ENCODE measurements around the gene HSD17B7. TPM values are rescaled to one million over a fixed set of nuclear protein-coding genes. Genes with fewer than 3 reads are reported as not detected.

Gene HSD17B7
- total RNA-seq, 4 donors from 2014 or later = 6.8 to 11.3 (median 9.7) TPM

DNA sequence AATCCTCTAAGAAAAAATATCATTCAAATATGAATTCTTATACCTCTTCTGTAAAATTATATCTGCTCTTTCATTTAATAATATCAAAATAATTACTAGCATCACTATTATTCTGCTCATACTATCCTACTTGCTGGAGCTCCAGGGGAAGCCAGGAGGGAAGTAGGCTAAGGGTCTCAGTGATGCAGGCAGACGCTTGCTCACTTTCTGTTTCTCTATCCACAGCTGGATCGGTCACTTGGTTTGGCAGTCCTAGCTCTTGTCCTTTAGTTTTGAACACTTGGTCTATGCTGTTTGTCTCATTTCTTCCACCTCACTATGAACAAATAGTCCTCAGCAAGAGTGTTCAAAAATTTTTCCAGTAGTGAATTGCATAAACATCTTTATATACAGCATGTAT is 59.2 kb downstream of the HSD17B7 start:
- no peaks in the 10 kb centered on the region for H3K27me3 ChIP-seq
- no peak overlapping the region for H3K4me3 ChIP-seq
- TF ChIP-seq POLR2AphosphoS5 (IDR thresholded peaks at IDR 0.05) (no peak), EP300 (IDR thresholded peaks at IDR 0.05) (no peak), POLR2A (IDR thresholded peaks at IDR 0.05) (no peak)
- TF ChIP-seq, protein P1, sequence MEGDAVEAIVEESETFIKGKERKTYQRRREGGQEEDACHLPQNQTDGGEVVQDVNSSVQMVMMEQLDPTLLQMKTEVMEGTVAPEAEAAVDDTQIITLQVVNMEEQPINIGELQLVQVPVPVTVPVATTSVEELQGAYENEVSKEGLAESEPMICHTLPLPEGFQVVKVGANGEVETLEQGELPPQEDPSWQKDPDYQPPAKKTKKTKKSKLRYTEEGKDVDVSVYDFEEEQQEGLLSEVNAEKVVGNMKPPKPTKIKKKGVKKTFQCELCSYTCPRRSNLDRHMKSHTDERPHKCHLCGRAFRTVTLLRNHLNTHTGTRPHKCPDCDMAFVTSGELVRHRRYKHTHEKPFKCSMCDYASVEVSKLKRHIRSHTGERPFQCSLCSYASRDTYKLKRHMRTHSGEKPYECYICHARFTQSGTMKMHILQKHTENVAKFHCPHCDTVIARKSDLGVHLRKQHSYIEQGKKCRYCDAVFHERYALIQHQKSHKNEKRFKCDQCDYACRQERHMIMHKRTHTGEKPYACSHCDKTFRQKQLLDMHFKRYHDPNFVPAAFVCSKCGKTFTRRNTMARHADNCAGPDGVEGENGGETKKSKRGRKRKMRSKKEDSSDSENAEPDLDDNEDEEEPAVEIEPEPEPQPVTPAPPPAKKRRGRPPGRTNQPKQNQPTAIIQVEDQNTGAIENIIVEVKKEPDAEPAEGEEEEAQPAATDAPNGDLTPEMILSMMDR (IDR thresholded peaks at IDR 0.05) = no peak
- no peaks in the 10 kb centered on the region for H3K36me3 ChIP-seq
- 70 to 93% methylated on average over 2 of the region's 2 CpGs for WGBS, 2 donors (ENCODE audit: low coverage in 1 of 2)
- H3K4me1 ChIP-seq = no peaks in the 10 kb centered on the region
- ATAC-seq = no peak
- no peak overlapping the region for H3K27ac ChIP-seq
- no peaks in the 10 kb centered on the region for H3K9me3 ChIP-seq

DNA sequence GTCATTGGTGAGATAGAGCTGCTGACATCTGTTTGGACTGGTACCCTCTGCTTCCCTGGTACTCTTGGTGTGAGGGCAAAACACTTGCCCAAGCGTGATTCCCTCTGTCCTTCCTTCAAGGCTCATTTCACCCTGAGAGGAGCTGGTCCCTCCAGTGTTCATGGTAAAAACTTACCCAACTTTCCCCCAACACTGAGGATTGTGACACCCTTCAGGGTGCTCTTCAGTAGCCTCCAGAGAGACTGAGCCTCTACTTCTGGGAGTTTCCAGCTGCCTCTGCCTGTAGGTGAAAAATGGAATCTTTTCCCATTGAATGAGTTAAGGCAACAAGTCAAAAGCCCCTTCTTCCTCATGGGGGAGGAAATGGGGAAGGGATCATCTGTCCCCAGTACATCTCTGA is 60.8 kb downstream of the HSD17B7 start:
- Histone ChIP-seq H3K36me3 (no peaks in the 10 kb centered on the region), H3K4me3 (no peak overlapping the region), H3K9me3 (no peaks in the 10 kb centered on the region), H3K27me3 (no peaks in the 10 kb centered on the region), H3K4me1 (peaks cover 0 to 4% (median 0%) of the 10 kb centered on the region in 3 donors), H3K27ac (no peak overlapping the region)
- no CpG with 5 or more reads among the region's 1 CpG for WGBS, 2 donors (ENCODE audit: low coverage in 1 of 2)
- TF ChIP-seq EP300 (IDR thresholded peaks at IDR 0.05) (no peak), POLR2AphosphoS5 (IDR thresholded peaks at IDR 0.05) (no peak), POLR2A (IDR thresholded peaks at IDR 0.05) (no peak)
- ATAC-seq = no peak

DNA sequence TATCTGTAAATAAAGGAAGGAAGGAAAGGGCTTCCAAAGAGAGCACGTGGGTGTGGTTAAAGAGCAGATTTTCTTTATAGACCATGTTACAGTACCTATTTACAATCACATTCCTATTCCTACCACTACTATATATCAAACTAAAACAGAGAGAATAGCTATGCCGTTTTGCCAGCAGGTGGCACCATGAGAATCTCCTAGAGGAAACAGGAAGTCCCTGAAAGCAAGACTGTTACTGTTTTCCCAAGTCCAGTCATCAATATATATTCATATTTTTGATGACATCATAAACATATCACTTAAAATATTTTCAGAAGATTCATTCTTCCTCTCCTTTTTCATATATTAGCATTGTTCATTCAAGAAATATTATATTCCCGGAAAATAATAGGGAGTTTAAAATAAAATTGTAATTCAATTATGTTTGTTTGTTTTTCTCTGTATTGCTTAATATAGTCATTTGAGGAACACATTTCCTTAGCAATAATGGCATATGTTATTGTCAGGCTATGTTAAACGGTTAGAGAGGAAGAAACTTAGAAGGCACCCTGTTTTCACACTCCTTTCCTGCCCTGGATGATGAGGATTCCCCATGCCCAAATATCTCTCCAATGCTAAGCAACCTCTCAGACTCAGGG is 63.9 kb downstream of the HSD17B7 start:
- H3K4me1 ChIP-seq = peaks cover 0 to 7% (median 0%) of the 10 kb centered on the region in 3 donors
- no peak overlapping the region for H3K4me3 ChIP-seq
- no peaks in the 10 kb centered on the region for H3K27me3 ChIP-seq
- WGBS, 2 donors (ENCODE audit: low coverage in 1 of 2) = 28 to 40% methylated on average over 4 of the region's 4 CpGs
- H3K36me3 ChIP-seq = no peaks in the 10 kb centered on the region
- no peak overlapping the region for H3K27ac ChIP-seq
- H3K9me3 ChIP-seq = no peaks in the 10 kb centered on the region
- peak; percentile 51 for ATAC-seq
- TF ChIP-seq POLR2AphosphoS5 (IDR thresholded peaks at IDR 0.05) = no peak
- TF ChIP-seq, protein P1 (IDR thresholded peaks at IDR 0.05) = peak; percentile 60 to 71 (median 66)

DNA sequence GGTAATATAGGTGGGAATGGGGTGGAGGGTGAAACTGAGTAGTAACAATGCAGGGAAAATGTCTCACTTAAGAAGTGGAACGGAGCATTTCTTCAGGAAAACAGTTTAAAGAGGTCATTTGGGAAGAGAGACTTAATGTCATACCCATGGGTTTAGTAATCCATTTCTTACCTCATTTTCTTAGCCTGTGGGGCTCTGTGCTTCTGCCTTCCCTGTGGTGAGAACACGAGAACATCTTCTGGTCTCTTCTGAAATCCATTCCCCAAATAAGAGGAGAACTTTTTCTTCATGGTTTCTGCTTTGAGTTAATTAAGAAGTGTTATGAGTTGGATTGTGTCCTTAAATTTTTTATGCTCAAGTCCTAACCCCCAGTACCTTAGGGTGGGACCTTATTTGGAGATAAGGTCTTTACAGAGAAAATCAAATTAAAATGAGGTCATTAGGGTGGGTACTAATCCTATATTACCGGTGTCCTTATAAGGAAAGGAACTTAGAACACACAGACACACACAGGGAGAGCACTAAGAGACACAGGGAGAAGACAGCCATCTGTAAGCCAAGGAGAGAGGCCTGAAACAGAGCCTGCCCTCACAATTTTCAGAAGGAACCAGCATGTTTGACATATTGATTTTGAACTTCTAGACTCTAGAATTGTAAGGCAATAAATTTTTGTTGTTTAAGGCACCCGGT is 65.1 kb downstream of the HSD17B7 start:
- no peak for ATAC-seq
- Histone ChIP-seq H3K27me3 (no peaks in the 10 kb centered on the region), H3K9me3 (no peaks in the 10 kb centered on the region), H3K36me3 (no peaks in the 10 kb centered on the region), H3K4me1 (peaks cover 0 to 10% (median 0%) of the 10 kb centered on the region in 3 donors), H3K27ac (no peak overlapping the region), H3K4me3 (no peak overlapping the region)
- WGBS, 2 donors (ENCODE audit: low coverage in 1 of 2) = 66 to 79% methylated on average over 4 of the region's 4 CpGs
- TF ChIP-seq EP300 (IDR thresholded peaks at IDR 0.05) = no peak
- TF ChIP-seq POLR2A (IDR thresholded peaks at IDR 0.05) = no peak
- no peak for TF ChIP-seq POLR2AphosphoS5 (IDR thresholded peaks at IDR 0.05)
- TF ChIP-seq, protein P1 (IDR thresholded peaks at IDR 0.05) = no peak

DNA sequence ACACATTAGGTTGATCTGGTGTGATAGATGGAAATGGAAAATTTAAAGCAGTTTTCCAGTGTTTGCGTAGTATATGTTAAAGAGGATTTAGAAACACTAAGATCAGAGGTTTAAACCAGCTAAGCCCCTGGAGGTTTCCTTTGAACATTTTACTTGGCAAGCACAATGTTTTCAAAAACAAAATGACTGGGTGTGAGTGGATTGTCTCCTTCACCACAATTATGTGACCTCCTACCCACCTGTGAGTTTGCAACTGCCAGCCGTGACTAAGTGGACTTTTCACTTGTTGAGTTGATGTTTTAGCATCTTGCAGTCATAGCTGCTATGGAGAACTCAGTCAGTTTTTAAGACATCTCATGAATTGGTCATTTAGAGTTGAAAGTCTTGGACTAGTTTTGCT is 65.8 kb downstream of the HSD17B7 start:
- Histone ChIP-seq H3K36me3 (no peaks in the 10 kb centered on the region), H3K9me3 (no peaks in the 10 kb centered on the region), H3K4me3 (no peak overlapping the region), H3K4me1 (peaks cover 0 to 17% (median 0%) of the 10 kb centered on the region in 3 donors), H3K27me3 (no peaks in the 10 kb centered on the region), H3K27ac (no peak overlapping the region)
- WGBS, 2 donors (ENCODE audit: low coverage in 1 of 2) = 41 to 59% methylated on average over 2 of the region's 2 CpGs
- no peak for ATAC-seq
- TF ChIP-seq POLR2A (IDR thresholded peaks at IDR 0.05) (no peak), EP300 (IDR thresholded peaks at IDR 0.05) (no peak), POLR2AphosphoS5 (IDR thresholded peaks at IDR 0.05) (no peak)
- TF ChIP-seq, protein P1 (IDR thresholded peaks at IDR 0.05) = no peak

All from gastroesophageal sphincter (tissue), 4 donors.